Neutrophil (primary cell): ENCODE measurements around the gene ANKS1B.

Experiments
- H3K27ac ChIP-seq: fragments of 200-600 bp; sonication (generic); 2 replicates; pipeline ENCODE4 v1.5.1; 2016; ENCODE audit warnings: mild to moderate bottlenecking, moderate library complexity
- H3K27me3 ChIP-seq: fragments of 200-600 bp; sonication (generic); 2 replicates; pipeline ENCODE4 v1.6.0; 2016; ENCODE audit warnings: mild to moderate bottlenecking
- H3K36me3 ChIP-seq: fragments of 200-600 bp; sonication (generic); 2 replicates; pipeline ENCODE4 v1.5.1; 2017
- H3K4me1 ChIP-seq, 2 experiments: fragments of 200-600 bp in 1 of 2; sonication (generic) in 1 of 2; 1 replicate in 1 of 2; 2 replicates in 1 of 2; pipeline versions ENCODE4 v1.5.1 to v1.6.1; 2013 to 2016; ENCODE audit warnings: low read depth in 1 of 2, low read length in 1 of 2, mild to moderate bottlenecking in 1 of 2, moderate library complexity in 1 of 2; ENCODE audit not compliant: control insufficient read depth in 1 of 2, insufficient read depth in 1 of 2
- H3K4me3 ChIP-seq, 2 experiments: fragments of 200-600 bp in 1 of 2; sonication (generic) in 1 of 2; 1 replicate in 1 of 2; 2 replicates in 1 of 2; pipeline ENCODE4 v1.5.1; 2013 to 2016; ENCODE audit warnings: low read depth in 1 of 2, low read length in 1 of 2, mild to moderate bottlenecking in 1 of 2, moderate library complexity in 1 of 2
- H3K9me3 ChIP-seq: fragments of 200-600 bp; sonication (generic); 2 replicates; pipeline ENCODE4 v1.5.1; 2016
- CTCF ChIP-seq: fragments of 200-600 bp; sonication (generic); IDR thresholded peaks from 2 replicates; pipeline ENCODE4 v1.5.1; 2016; ENCODE audit warnings: antibody characterized with exemption

The ANKS1B gene

GRCh38 chr12:99427104-99427503, 557.6 kb downstream of the ANKS1B start:
- no peak for TF ChIP-seq CTCF
- Histone ChIP-seq H3K4me3 (no peak overlapping the region), H3K36me3 (no peaks in the 10 kb centered on the region)

GRCh38 chr12:99418379-99418778, 566.4 kb downstream of the ANKS1B start:
- H3K9me3 ChIP-seq: no peaks in the 10 kb centered on the region
- no peak overlapping the region for H3K4me3 ChIP-seq
- no peak overlapping the region for H3K27ac ChIP-seq
- no peaks in the 10 kb centered on the region for H3K4me1 ChIP-seq
- H3K36me3 ChIP-seq: no peaks in the 10 kb centered on the region
- TF ChIP-seq CTCF: no peak
- H3K27me3 ChIP-seq: no peaks in the 10 kb centered on the region

More at GRCh38 chr12:99427104-99427503, 557.6 kb downstream of the ANKS1B start:
- no peaks in the 10 kb centered on the region for H3K27me3 ChIP-seq
- H3K4me1 ChIP-seq: no peaks in the 10 kb centered on the region
- no peaks in the 10 kb centered on the region for H3K9me3 ChIP-seq
- H3K27ac ChIP-seq: no peak overlapping the region

GRCh38 chr12:99413751-99414150, 571.0 kb downstream of the ANKS1B start:
- Histone ChIP-seq H3K4me3 (no peak overlapping the region), H3K27ac (no peak overlapping the region), H3K36me3 (no peaks in the 10 kb centered on the region), H3K4me1 (no peaks in the 10 kb centered on the region), H3K9me3 (no peaks in the 10 kb centered on the region), H3K27me3 (no peaks in the 10 kb centered on the region)
- TF ChIP-seq CTCF: no peak

GRCh38 chr12:99393763-99394162, 591.0 kb downstream of the ANKS1B start:
- no peak for TF ChIP-seq CTCF
- Histone ChIP-seq H3K27ac (no peak overlapping the region), H3K4me3 (no peak overlapping the region), H3K27me3 (no peaks in the 10 kb centered on the region), H3K36me3 (no peaks in the 10 kb centered on the region), H3K4me1 (no peaks in the 10 kb centered on the region), H3K9me3 (no peaks in the 10 kb centered on the region)

GRCh38 chr12:99392091-99392850, 592.5 kb downstream of the ANKS1B start:
- Histone ChIP-seq H3K4me3 (no peak overlapping the region), H3K36me3 (no peaks in the 10 kb centered on the region), H3K4me1 (no peaks in the 10 kb centered on the region), H3K27me3 (no peaks in the 10 kb centered on the region), H3K9me3 (no peaks in the 10 kb centered on the region), H3K27ac (no peak overlapping the region)
- TF ChIP-seq CTCF: no peak
